Right lobe of liver (tissue), 6 donors: Measurements from ENCODE around the gene BLID. TPM values are rescaled to one million over a fixed set of nuclear protein-coding genes. Genes with fewer than 3 reads are reported as not detected.
A peak's percentile ranks its signal among the peaks of the same experiment; 100 is the strongest.

ENCODE experiments used
- ATAC-seq, 4 donors: fragments of 200-7000 bp; cut with Tn5 transposase; one replicate each; pipeline ENCODE4 v1.9.1; 2020; ENCODE audit warnings: mild to moderate bottlenecking in 4 of 4, moderate library complexity in 4 of 4
- DNase-seq, 3 donors: peaks; one replicate each; pipeline ENCODE4 v3.0.0-alpha.2; 2020
- H3K27ac ChIP-seq, 3 donors: fragments of 200-600 bp; one replicate each; pipeline ENCODE4 v1.8.0; 2022
- H3K27me3 ChIP-seq, 2 donors: fragments of 200-600 bp; one replicate each; pipeline ENCODE4 v1.8.0; 2022
- H3K36me3 ChIP-seq, 4 donors: fragments of 200-600 bp; sonication (generic) in 1 of 4; one replicate each; pipeline versions ENCODE4 v1.5.1 to v1.8.0; 2017 to 2022; ENCODE audit warnings: control low read depth in 1 of 4
- H3K4me1 ChIP-seq, 4 donors: fragments of 200-600 bp; sonication (generic) in 1 of 4; one replicate each; pipeline versions ENCODE4 v1.5.1 to v1.8.0; 2017 to 2022; ENCODE audit warnings: control low read depth in 1 of 4
- H3K4me3 ChIP-seq, 3 donors: fragments of 200-600 bp; one replicate each; pipeline ENCODE4 v1.8.0; 2022
- H3K9me3 ChIP-seq, 4 donors: fragments of 200-600 bp; sonication (generic) in 1 of 4; one replicate each; pipeline versions ENCODE4 v1.5.1 to v1.8.0; 2017 to 2022; ENCODE audit warnings: control low read depth in 1 of 4
- CTCF ChIP-seq, 4 donors: fragments of 200-600 bp in 3 of 4; fragments of 450-650 bp in 1 of 4; IDR thresholded peaks; one replicate each; pipeline versions ENCODE4 v1.5.1 to v1.8.0; 2016 to 2022; ENCODE audit warnings: antibody characterized with exemption in 4 of 4, mild to moderate bottlenecking in 2 of 4
- POLR2A ChIP-seq: fragments of 450-650 bp; IDR thresholded peaks from one replicate; pipeline ENCODE4 v1.6.1; 2017; ENCODE audit warnings: antibody characterized with exemption, mild to moderate bottlenecking
- WGBS: methylation state at CpG from one replicate; pipeline ENCODE4 v1.1.6; 2018; ENCODE audit warnings: low coverage, low lambda C conversion rate; ENCODE audit not compliant: insufficient coverage; ENCODE audit errors: missing lambda C conversion rate; 5-methylcytosine and 5-hydroxymethylcytosine counted together
- intact Hi-C, 2 donors: fragments of 100-400 bp; cut with DNase I; formaldehyde crosslinking; loops; one replicate each; pipeline versions ENCODE4 v1.11.2 to v1.14.1; 2022
- total RNA-seq, 6 experiments: library from RNA; depleted of rRNA in 2 of 6; stranded (reverse); fragments of >200 nt in 2 of 6; fragmentation: NEBNext Ultra II Directional in 3 of 6; extraction: Animal tissue kit (Norgen Biotek cat#: 25700) in 3 of 6; gene quantifications; one replicate each; pipeline versions ENCODE4 v1.1.0 to v1.2.4, GENCODE V29; 2016 to 2023
- donor health status: DM: no; HTN: yes; CAD: no.
- donor health status: DM: no; HTN: no; CAD: no.
- donor health status: DM: no; HTN: no; CAD: no.
- donor health status: DM: no; HTN: yes; CAD: no.
- donor health status: DM: no; HTN: yes; CAD: no.

The BLID gene
- total RNA-seq, 6 experiments from 2014 or later, result 0.24 to 0.93 (median 0.42) TPM; not detected in 3

- TF ChIP-seq CTCF (IDR thresholded peaks at IDR 0.05), result no peak
- no peak for TF ChIP-seq POLR2A
- intact Hi-C loops, result no loop called here
- H3K4me1 ChIP-seq, result no peaks in the 10 kb centered on the region
- ATAC-seq (no peak), DNase-seq (no peak)
- H3K36me3 ChIP-seq, result no peaks in the 10 kb centered on the region
- no peaks in the 10 kb centered on the region for H3K9me3 ChIP-seq
- WGBS, result 100% methylated on average over 1 of the region's 1 CpG
- H3K27ac ChIP-seq, result no peak overlapping the region
- no peak overlapping the region for H3K4me3 ChIP-seq
- H3K27me3 ChIP-seq, result no peaks in the 10 kb centered on the region
These were observed 11.0 kb upstream of the BLID start for GRCh38 chr11:122127020-122127419.

- WGBS, result 75% methylated on average over 4 of the region's 4 CpGs
- Histone ChIP-seq H3K27ac (no peak overlapping the region), H3K4me1 (no peaks in the 10 kb centered on the region), H3K4me3 (no peak overlapping the region), H3K9me3 (no peaks in the 10 kb centered on the region), H3K36me3 (no peaks in the 10 kb centered on the region), H3K27me3 (no peaks in the 10 kb centered on the region)
- ATAC-seq (peak in 2 of 4 donors; percentile 18 to 50), DNase-seq (no peak)
- intact Hi-C loops, result no loop called here
- no peak for TF ChIP-seq CTCF (IDR thresholded peaks at IDR 0.05)
These were observed 10.1 kb upstream of the BLID start for GRCh38 chr11:122126024-122126688.

GRCh38 chr11:122123263-122123929, 7.4 kb upstream of the BLID start:
- WGBS, result 77% methylated on average over 3 of the region's 3 CpGs
- DNase-seq (no peak), ATAC-seq (no peak)
- Histone ChIP-seq H3K36me3 (no peaks in the 10 kb centered on the region), H3K27me3 (no peaks in the 10 kb centered on the region), H3K4me1 (no peaks in the 10 kb centered on the region), H3K9me3 (no peaks in the 10 kb centered on the region), H3K4me3 (no peak overlapping the region), H3K27ac (no peak overlapping the region)
- TF ChIP-seq CTCF (IDR thresholded peaks at IDR 0.05), result no peak
- no peak for TF ChIP-seq POLR2A
- intact Hi-C loops, result no loop called here

GRCh38 chr11:122122179-122122578, 6.2 kb upstream of the BLID start:
- Histone ChIP-seq H3K27me3 (no peaks in the 10 kb centered on the region), H3K4me3 (no peak overlapping the region), H3K27ac (no peak overlapping the region), H3K4me1 (no peaks in the 10 kb centered on the region), H3K9me3 (no peaks in the 10 kb centered on the region), H3K36me3 (no peaks in the 10 kb centered on the region)
- no peak for ATAC-seq
- 38% methylated on average over 2 of the region's 2 CpGs for WGBS
- intact Hi-C loops, result no loop called here
- no peak for DNase-seq
- TF ChIP-seq POLR2A (no peak), CTCF (IDR thresholded peaks at IDR 0.05) (no peak)
